Measurements from ENCODE around the gene DECR2. TPM values are rescaled to one million over a fixed set of nuclear protein-coding genes. Genes with fewer than 3 reads are reported as not detected.

Gene DECR2
- total RNA-seq, 1 experiment from 2014 or later, result 17.1 TPM

- no peaks in the 10 kb centered on the region for H3K9me3 ChIP-seq (ENCODE audit: control insufficient read depth in 1 of 2, insufficient read depth in 1 of 2, low read depth in 1 of 2, low read length in 2 of 2)
- no peaks in the 10 kb centered on the region for H3K27me3 ChIP-seq (ENCODE audit: insufficient read depth, low read length)
- RAD21 ChIA-PET (ENCODE audit: low non-redundant PET in 1 of 2, low total read pairs in 2 of 2, uncharacterized antibody in 2 of 2, unreplicated experiment in 2 of 2), result no interaction called here
- H3K79me2 ChIP-seq (ENCODE audit: insufficient read depth, low read length), result peaks cover 7% of the 10 kb centered on the region; the same call in 1 of the 2 replicates
- H3K9me2 ChIP-seq (ENCODE audit: insufficient read depth), result no peaks in the 10 kb centered on the region
- no peak overlapping the region for H3K27ac ChIP-seq (ENCODE audit: low read depth, low read length)
- DNase-seq (ENCODE audit: low read depth, low spot score) (no peak), ATAC-seq (no peak)
- intact Hi-C loops (cut with micrococcal nuclease), result no loop called here
- no peak overlapping the region for H2AFZ ChIP-seq (ENCODE audit: low read depth, low read length, poor library complexity, severe bottlenecking)
- TF ChIP-seq SIN3A (IDR thresholded peaks at IDR 0.05; ENCODE audit: low read depth) (no peak), RAD21 (IDR thresholded peaks at IDR 0.05; ENCODE audit: low read depth) (no peak), CTCF (IDR thresholded peaks at IDR 0.05 in 2 of 3, conservative IDR thresholded peaks at IDR 0.05 in 1 of 3; ENCODE audit: borderline replicate concordance in 1 of 3, insufficient read depth in 1 of 3, low read depth in 2 of 3, low read length in 2 of 3) (no peak), CEBPB (IDR thresholded peaks at IDR 0.05; ENCODE audit: low read depth) (no peak)
- CTCF ChIA-PET, result no interaction called here
- no peaks in the 10 kb centered on the region for H3K36me3 ChIP-seq (ENCODE audit: control insufficient read depth in 1 of 2, insufficient read depth in 2 of 2, low read length in 2 of 2)
- no peak overlapping the region for H3K4me2 ChIP-seq (ENCODE audit: low read length)
- no TSS peak for BruUV-seq (replicated peaks)
- no peak overlapping the region for H3K4me3 ChIP-seq (replicated peaks in 1 of 2; ENCODE audit: low read depth in 1 of 2, low read length in 2 of 2)
- POLR2A ChIA-PET, result no interaction called here
- H3K4me1 ChIP-seq (ENCODE audit: control insufficient read depth in 1 of 2, insufficient read depth in 2 of 2, low read length in 2 of 2), result peaks cover 0 to under 1% of the 10 kb centered on the region in 2 experiments; a peak in 1 of 4 replicates
- no peaks in the 10 kb centered on the region for H4K20me1 ChIP-seq (ENCODE audit: insufficient read depth)
- H3K9ac ChIP-seq (ENCODE audit: low read length), result no peak overlapping the region
Measured at GRCh38 chr16:375927-376816, 25.5 kb upstream of the DECR2 start.

GRCh38 chr16:376817-377418 lies 24.8 kb upstream of the DECR2 start:
- CTCF ChIA-PET, result no interaction called here
- ATAC-seq, result no peak
- no peak overlapping the region for H2AFZ ChIP-seq (ENCODE audit: low read depth, low read length, poor library complexity, severe bottlenecking)
- H3K36me3 ChIP-seq (ENCODE audit: control insufficient read depth in 1 of 2, insufficient read depth in 2 of 2, low read length in 2 of 2), result no peaks in the 10 kb centered on the region
- no peak overlapping the region for H3K4me3 ChIP-seq (replicated peaks in 1 of 2; ENCODE audit: low read depth in 1 of 2, low read length in 2 of 2)
- H3K4me1 ChIP-seq (ENCODE audit: control insufficient read depth in 1 of 2, insufficient read depth in 2 of 2, low read length in 2 of 2), result no peaks in the 10 kb centered on the region; a peak in 1 of 4 replicates
- H3K9ac ChIP-seq (ENCODE audit: low read length), result no peak overlapping the region
- no peak overlapping the region for H3K4me2 ChIP-seq (ENCODE audit: low read length)
- H3K9me3 ChIP-seq (ENCODE audit: control insufficient read depth in 1 of 2, insufficient read depth in 1 of 2, low read depth in 1 of 2, low read length in 2 of 2), result no peaks in the 10 kb centered on the region
- no peak overlapping the region for H3K27ac ChIP-seq (ENCODE audit: low read depth, low read length)
- H4K20me1 ChIP-seq (ENCODE audit: insufficient read depth), result no peaks in the 10 kb centered on the region
- DNase-seq (ENCODE audit: low read depth, low spot score), result no peak
- H3K79me2 ChIP-seq (ENCODE audit: insufficient read depth, low read length), result peaks cover 7% of the 10 kb centered on the region; the same call in 1 of the 2 replicates
- no peaks in the 10 kb centered on the region for H3K9me2 ChIP-seq (ENCODE audit: insufficient read depth)
- intact Hi-C loops (cut with micrococcal nuclease), result no loop called here
- no TSS peak for BruUV-seq (replicated peaks)
- no peaks in the 10 kb centered on the region for H3K27me3 ChIP-seq (ENCODE audit: insufficient read depth, low read length)
- POLR2A ChIA-PET, result no interaction called here
- RAD21 ChIA-PET (ENCODE audit: low non-redundant PET in 1 of 2, low total read pairs in 2 of 2, uncharacterized antibody in 2 of 2, unreplicated experiment in 2 of 2), result no interaction called here
- TF ChIP-seq ZBTB33 (IDR thresholded peaks at IDR 0.05; ENCODE audit: extremely low read depth, insufficient replicate concordance, low read length), result no peak
- no peak for TF ChIP-seq JUND (IDR thresholded peaks at IDR 0.05)
- TF ChIP-seq SP1 (IDR thresholded peaks at IDR 0.05; ENCODE audit: low read depth), result no peak
- TF ChIP-seq REST (IDR thresholded peaks at IDR 0.05; ENCODE audit: low read depth), result no peak
- no peak for TF ChIP-seq SIN3A (IDR thresholded peaks at IDR 0.05; ENCODE audit: low read depth)
- no peak for TF ChIP-seq TCF7L2 (IDR thresholded peaks at IDR 0.05; ENCODE audit: borderline replicate concordance, extremely low read depth, insufficient read depth, insufficient read length)
